OCI-LY3 (cell line): Measurements from ENCODE around the gene PRKCQ.

Source experiments
- H2AFZ ChIP-seq: fragments of 200-600, 300-600 bp; shearing (Covaris generic); 2 replicates; pipeline ENCODE4 v1.6.0; 2014; ENCODE audit warnings: antibody characterized with exemption, low read depth, low read length
- H3K27ac ChIP-seq: fragments of 200-600, 300-600 bp; sonication (generic); 2 replicates; pipeline ENCODE4 v1.5.1; 2014; ENCODE audit warnings: mild to moderate bottlenecking, low read length, moderate library complexity, mixed read lengths
- H3K27me3 ChIP-seq: fragments of 200-600, 300-600 bp; sonication (generic); 2 replicates; pipeline ENCODE4 v1.6.1; 2014; ENCODE audit warnings: low read depth, low read length, mixed read lengths
- H3K36me3 ChIP-seq: fragments of 200-600, 300-600 bp; sonication (generic); replicated peaks from 2 replicates; pipeline ENCODE3; 2014; ENCODE audit warnings: low read depth, low read length, mixed read lengths
- H3K4me1 ChIP-seq: fragments of 300-600, 200-600 bp; sonication (generic); 2 replicates; pipeline ENCODE4 v1.6.1; 2014; ENCODE audit warnings: low read length, mixed read lengths
- H3K4me2 ChIP-seq: fragments of 200-600, 300-600 bp; sonication (generic); 2 replicates; pipeline ENCODE4 v1.6.1; 2014; ENCODE audit warnings: low read length, mixed read lengths
- H3K4me3 ChIP-seq: fragments of 300-600, 200-600 bp; sonication (generic); 2 replicates; pipeline ENCODE4 v1.5.1; 2014; ENCODE audit warnings: antibody characterized with exemption, mild to moderate bottlenecking, low read length, moderate library complexity
- H3K79me2 ChIP-seq: fragments of 300-600, 200-600 bp; shearing (Covaris generic); 2 replicates; pipeline ENCODE4 v1.6.1; 2014; ENCODE audit warnings: mild to moderate bottlenecking, low read length, mixed read lengths
- H3K9ac ChIP-seq: fragments of 300-600, 200-600 bp; shearing (Covaris generic); 2 replicates; pipeline ENCODE4 v1.6.0; 2014; ENCODE audit warnings: mild to moderate bottlenecking, low read length, moderate library complexity
- H3K9me3 ChIP-seq: fragments of 200-600, 300-600 bp; shearing (Covaris generic); 2 replicates; pipeline ENCODE4 v1.6.1; 2014; ENCODE audit warnings: low read length, mixed read lengths; ENCODE audit not compliant: insufficient read depth
- H4K20me1 ChIP-seq: fragments of 200-600, 300-600 bp; sonication (generic); 2 replicates; pipeline ENCODE4 v1.6.1; 2016; ENCODE audit warnings: low read length, mixed read lengths; ENCODE audit not compliant: insufficient read depth
- CTCF ChIP-seq: fragments of 200-600, 300-600 bp; sonication (generic); IDR thresholded peaks from 2 replicates; pipeline ENCODE4 v1.5.1; 2014; ENCODE audit warnings: antibody characterized with exemption, low read length, low read depth
- EZH2phosphoT487 ChIP-seq: fragments of 200-600 bp; shearing (Covaris generic); IDR thresholded peaks from 2 replicates; pipeline ENCODE4 v1.6.1; 2018; ENCODE audit warnings: antibody characterized with exemption, mixed run types, low read depth

Gene PRKCQ

GRCh38 chr10:6379015-6379776, 200.9 kb downstream of the PRKCQ start:
- no peak overlapping the region for H3K4me2 ChIP-seq
- no peak overlapping the region for H3K9ac ChIP-seq
- H3K27ac ChIP-seq, result no peak overlapping the region
- H3K79me2 ChIP-seq, result no peaks in the 10 kb centered on the region
- peaks cover 7% of the 10 kb centered on the region; the same call in 1 of the 2 replicates for H3K9me3 ChIP-seq
- H3K36me3 ChIP-seq, result no peaks in the 10 kb centered on the region
- no peaks in the 10 kb centered on the region for H3K27me3 ChIP-seq
- peaks cover 11% of the 10 kb centered on the region for H3K4me1 ChIP-seq
- no peak overlapping the region for H2AFZ ChIP-seq
- TF ChIP-seq EZH2phosphoT487 (no peak), CTCF (no peak)
- H3K4me3 ChIP-seq, result no peak overlapping the region
- no peaks in the 10 kb centered on the region for H4K20me1 ChIP-seq
